GM12865 (cell line): ENCODE measurements around the gene LMOD2.

Source experiments
- DNase-seq: peaks from one replicate; pipeline ENCODE4 v3.0.0; 2010; ENCODE audit warnings: low read depth
- H3K4me3 ChIP-seq: 2 replicates; pipeline ENCODE4 v1.5.1; 2011; ENCODE audit warnings: mild to moderate bottlenecking, low read depth, low read length, control low read depth
- TF ChIP-seq, protein P1 (sequence below): IDR thresholded peaks from 2 replicates; pipeline ENCODE4 v1.5.1; 2011; ENCODE audit warnings: low read length, control low read depth, low read depth, inconsistent platforms; ENCODE audit not compliant: insufficient read depth; ENCODE audit errors: missing control alignments

The LMOD2 gene

DNA sequence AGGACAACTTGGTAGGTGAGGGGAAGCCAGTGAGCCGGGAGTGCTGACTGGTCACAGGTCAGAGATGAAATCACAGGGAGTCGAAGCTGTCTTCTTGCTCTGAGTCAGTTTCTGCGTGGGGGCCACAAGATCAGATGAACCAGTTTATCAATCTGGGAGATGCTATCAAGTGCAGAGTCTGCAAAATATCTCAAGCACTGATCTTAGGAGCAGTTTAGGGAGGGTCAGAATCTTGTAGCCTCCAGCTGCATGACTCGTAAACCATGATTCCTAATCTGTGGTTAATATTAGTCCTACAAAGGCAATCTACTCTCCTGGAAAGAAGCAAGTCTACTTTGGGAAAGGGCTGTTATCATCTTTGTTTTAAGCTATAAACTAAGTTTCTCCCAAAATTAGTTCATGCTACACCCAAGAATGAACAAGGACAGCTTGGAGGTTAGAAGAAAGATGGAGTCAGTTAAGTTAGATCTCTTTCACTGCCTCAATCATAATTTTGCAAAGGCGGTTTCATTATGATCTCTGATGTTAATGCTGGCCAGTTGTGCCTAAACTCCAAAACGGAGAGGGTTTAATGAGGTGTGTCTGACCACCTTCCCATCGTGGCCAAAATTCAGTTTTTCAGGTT, 8.4 kb upstream of the LMOD2 start:
- no peak overlapping the region for H3K4me3 ChIP-seq
- TF ChIP-seq, protein P1, sequence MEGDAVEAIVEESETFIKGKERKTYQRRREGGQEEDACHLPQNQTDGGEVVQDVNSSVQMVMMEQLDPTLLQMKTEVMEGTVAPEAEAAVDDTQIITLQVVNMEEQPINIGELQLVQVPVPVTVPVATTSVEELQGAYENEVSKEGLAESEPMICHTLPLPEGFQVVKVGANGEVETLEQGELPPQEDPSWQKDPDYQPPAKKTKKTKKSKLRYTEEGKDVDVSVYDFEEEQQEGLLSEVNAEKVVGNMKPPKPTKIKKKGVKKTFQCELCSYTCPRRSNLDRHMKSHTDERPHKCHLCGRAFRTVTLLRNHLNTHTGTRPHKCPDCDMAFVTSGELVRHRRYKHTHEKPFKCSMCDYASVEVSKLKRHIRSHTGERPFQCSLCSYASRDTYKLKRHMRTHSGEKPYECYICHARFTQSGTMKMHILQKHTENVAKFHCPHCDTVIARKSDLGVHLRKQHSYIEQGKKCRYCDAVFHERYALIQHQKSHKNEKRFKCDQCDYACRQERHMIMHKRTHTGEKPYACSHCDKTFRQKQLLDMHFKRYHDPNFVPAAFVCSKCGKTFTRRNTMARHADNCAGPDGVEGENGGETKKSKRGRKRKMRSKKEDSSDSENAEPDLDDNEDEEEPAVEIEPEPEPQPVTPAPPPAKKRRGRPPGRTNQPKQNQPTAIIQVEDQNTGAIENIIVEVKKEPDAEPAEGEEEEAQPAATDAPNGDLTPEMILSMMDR = no peak
- DNase-seq = no peak

DNA sequence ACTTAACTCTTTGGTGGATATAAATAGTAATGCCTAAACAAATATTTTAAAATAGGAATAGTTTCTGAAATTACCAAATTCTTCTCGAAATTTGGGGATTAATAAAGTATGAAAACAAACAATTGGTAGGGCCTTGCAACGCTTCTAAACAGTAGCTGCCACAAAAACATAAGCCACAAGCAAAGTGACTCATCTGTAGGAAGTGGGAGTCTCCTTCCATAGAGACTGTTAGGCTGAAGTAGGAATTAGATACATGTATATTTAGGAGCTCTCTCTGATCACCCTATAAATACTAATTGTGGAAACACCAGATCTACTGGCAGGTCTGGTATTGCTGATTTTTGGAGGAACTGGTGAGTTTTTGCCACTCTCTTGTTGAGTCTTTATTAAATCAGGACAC, 5.7 kb upstream of the LMOD2 start:
- TF ChIP-seq, protein P1 = no peak
- H3K4me3 ChIP-seq = no peak overlapping the region
- no peak for DNase-seq

DNA sequence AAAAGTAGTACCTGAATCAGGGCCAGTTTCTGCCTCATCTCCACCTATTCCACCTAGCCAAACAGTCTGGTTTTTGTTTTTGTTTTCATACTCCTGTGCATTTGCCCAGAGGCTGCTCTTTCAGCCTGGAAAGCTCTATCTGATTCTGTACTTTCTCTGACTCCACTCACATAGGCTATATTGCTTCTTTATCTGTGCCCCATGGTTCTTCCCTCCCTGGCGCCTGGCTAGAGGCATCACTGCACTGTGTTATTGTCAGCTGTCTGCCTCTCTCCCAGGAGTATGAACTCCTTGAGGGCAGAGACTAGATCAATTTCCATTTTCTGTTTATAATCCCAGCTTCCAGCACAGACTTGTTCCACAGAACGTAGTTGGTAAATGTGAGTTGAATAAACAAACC, 5.1 kb upstream of the LMOD2 start:
- TF ChIP-seq, protein P1 = no peak
- no peak for DNase-seq
- no peak overlapping the region for H3K4me3 ChIP-seq

DNA sequence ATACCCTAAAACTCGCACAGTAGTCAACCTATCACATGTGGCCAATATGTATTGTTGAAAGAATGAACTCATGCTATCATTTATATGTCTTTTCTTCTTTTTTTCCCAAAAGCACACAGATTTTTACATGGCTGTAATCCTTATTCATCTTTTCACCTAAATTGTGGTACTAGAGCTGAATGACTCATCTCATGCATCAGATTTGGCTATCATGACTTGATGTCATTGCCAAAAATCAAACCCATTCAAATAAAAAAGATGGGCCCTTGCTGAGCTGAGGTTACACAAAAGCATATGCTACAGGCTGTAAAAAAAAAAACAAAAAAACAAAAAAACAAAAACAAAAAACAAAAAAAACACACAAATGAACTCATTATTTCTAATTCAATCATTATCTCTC, 3.3 kb upstream of the LMOD2 start:
- DNase-seq = no peak
- H3K4me3 ChIP-seq = no peak overlapping the region
- TF ChIP-seq, protein P1 = no peak

DNA sequence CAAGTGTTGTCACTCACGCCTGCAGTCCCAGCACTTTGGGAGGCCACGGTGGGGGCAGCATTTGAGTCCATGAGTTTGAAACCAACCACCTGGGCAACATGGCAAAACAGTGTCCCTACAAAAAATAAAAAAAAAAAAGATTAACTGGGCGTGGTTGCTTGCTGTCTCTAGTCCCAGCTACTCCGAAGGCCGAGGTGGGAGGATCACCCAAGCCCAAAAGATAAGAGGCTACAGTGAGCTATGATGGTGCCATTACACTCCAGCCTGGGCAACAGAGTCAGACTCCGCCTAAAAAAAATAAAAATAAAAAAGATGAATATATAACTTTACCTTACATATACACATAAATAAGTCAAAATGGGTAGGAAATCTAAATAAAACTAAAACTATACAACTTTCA, 2.5 kb upstream of the LMOD2 start:
- DNase-seq = no peak
- no peak overlapping the region for H3K4me3 ChIP-seq
- TF ChIP-seq, protein P1 = no peak

DNA sequence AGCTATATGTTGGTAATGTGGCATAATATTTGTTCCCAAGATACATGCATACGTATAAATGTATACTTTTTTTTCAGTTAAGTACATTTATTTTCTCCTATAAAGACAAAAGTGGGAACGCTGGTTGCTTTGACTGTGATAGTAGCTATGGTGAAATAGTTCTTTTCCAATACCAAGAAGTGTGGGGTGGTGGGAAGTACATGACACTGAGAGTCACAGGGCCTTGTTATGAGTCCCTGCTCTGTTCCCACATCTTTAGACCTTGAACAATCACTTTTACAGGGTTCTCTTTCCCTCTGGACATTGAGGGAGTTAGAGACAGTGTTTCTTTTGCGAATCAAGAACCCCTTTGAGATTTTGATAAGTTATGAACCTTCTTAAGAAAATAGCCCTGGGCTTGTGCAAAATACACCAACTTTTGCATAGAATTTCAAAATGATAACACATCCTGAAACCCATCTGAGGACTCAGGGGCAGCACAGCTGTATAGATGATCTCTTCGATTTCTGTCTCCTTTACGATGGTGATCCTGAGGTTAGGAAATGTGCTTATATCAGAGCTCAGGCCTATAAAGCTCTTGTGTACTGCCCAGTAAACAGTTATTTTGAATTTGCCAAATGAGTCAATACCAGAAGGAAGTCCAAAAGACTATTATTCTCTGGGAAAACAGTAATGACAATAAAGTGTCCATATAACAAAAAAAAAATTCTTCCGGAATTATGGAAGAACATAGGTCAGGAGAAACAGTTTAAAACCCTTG, 1.1 kb downstream of the LMOD2 start:
- no peak overlapping the region for H3K4me3 ChIP-seq
- DNase-seq = no peak
- TF ChIP-seq, protein P1 = no peak
